CD4-positive, alpha-beta T cell treated with Interleukin-4 for 1 hour (primary cell): ENCODE measurements around the gene PRKAB1.
"Not testable (repeated sequence)": the region's sequence is repeated elsewhere in the genome, so short reads cannot be mapped to it uniquely, and the experiment has no call there.

Experiments
- DNase-seq, 2 donors: peaks; one replicate each; pipeline ENCODE4 v3.0.0-alpha.2; 2020 to 2022

Gene PRKAB1

DNA sequence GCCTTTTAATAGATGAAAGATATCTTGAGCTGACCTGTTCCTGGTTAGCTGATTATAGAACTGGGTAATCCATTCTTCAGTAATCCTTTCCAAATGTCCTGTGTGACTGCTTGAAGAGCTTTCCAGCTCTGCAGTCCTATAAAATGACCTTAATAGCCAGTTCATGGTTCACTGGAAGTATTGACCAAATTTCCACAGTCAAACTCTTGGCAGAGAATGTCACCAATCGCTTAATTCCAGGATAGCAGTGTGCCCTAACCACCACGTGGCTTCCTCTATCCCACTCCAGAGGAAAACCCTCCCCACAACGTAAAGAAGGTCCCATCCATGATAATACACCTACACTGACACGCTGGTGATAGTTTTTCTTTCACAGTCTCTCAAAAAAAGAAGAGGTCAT lies 17.4 kb downstream of the PRKAB1 start:
- no peak for DNase-seq

DNA sequence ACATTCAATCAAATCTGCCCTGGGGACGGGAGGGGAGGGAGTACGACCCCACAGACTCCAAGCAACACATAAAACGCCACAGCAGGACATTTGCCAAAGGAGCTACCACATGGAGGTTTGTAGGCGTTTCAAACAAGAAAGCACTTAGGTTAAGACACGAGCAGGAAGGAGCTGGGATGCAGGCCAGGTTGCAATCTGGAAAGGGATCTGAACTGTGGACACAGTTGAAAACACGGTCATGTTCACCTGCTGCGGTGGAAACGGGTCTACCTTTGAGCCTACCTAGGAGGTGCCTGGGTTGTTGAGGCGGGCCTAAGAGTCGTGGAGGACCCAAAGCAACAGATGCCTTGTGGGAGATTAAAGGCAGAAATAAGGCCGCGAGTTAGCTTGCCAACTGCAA lies 18.4 kb downstream of the PRKAB1 start:
- no peak for DNase-seq

DNA sequence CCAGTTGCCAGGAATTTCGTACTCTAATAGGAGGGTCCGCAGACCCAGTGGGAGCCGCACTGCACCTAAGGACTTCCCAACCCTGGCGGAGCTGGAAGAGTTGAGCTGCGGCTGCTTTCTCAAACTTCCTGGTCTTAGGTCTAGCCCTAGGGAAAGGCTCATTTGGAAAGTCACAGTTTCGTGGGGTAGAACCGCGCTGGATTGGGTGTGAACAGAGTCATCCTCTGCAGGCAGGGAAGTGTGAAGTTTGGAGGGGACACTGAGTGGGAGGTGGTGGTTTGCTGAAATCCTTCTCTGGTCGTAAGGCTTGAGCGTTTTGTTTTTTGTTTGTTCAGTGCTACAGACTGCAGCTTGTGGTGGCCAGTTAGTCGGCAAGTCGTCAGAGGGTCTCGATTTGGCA lies 18.8 kb downstream of the PRKAB1 start:
- DNase-seq: no peak

DNA sequence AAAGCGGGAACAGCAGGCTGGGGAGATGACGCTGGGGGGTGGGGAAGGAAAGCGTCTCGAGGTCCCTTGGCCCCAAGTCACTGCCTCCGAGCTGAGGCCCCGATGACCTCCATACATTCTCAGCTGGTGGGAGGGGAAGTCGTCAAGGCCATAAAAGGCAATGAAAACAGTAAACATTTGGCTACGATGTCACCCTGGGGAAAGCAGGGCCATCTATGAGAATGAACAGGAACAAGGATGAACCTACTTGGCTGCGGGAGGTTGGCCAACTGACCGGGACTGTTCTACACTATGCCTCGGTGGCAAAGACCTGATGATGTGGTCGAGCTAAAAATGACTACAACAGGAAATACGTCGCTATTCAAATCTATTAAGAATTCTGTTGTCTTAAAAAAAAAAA lies 19.5 kb downstream of the PRKAB1 start:
- no peak for DNase-seq

DNA sequence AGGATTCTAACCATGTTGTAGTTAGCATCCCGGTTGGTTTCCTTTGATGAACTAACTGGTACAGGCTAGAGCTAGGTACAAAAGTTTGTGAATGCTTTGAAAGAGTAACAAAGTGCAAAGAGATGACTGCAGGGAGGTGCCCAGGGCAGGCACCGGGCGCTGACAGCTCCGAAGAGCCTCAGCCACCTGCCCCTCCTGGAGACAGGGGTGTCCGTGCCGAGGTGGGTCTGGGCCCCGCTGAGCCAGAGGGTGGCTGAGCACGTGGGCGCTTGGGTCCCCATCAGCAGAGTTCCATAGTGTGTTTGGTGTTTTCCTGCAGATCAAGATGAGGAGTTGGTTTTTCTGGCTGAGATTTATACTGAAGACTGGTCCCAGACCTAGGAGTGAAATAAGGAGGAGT lies 19.9 kb downstream of the PRKAB1 start:
- no peak for DNase-seq

DNA sequence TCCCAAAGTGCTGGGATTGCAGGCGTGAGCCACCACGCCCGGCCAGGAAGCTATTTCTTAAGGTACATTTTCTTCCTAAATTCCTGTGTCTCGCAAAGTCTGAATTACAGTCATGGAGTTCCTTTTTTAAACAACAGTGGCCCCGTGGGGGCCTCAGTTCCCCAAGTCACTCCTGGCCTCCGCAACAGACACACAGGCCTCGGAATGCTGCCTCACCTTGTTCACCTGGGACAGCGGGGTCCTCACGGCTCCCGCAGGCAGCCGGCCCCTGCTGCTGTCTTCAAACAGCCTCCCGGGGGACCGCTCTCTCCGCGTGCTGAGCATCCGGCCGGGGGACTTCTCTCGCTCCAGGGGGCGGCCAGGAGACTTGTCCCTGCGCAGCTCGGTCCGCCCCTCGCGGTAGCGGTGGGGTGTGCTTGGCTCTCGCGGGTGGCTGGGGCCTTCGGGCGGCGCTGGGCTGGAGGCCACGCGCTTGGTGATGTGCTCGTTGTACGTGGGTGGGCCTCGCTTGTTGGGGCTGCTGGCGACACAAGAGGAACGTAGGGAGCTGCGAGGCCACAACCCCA lies 22.1 kb downstream of the PRKAB1 start:
- DNase-seq: no peak

DNA sequence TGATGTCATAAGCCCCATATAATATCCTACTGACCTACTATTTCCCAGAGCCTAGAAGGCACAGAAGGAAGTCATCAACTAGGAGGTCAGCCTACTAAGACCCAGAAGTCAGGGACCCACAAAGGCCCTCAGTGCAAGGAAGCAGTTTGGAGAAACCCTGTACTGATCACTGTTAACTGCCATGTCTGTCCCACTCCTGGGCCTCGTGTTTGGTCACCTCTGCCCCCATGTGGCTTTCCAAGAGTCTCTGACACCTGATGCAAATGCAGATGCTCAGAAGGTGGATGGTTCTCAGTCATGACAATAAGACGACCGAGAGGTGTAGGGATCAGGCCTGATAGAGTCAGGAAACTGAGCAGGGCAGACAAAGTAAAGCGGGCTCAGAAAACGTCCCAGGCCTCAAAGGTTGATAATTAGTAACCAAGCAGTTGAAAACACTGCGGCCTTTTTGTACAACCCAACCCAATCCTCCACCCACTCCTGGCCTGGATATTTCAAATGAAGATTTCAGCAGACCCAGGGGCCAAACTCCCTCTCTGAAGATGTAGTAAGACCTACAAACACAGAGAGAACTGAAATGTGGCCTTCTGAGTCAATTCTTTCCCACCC lies 23.4 kb downstream of the PRKAB1 start:
- DNase-seq: no peak

DNA sequence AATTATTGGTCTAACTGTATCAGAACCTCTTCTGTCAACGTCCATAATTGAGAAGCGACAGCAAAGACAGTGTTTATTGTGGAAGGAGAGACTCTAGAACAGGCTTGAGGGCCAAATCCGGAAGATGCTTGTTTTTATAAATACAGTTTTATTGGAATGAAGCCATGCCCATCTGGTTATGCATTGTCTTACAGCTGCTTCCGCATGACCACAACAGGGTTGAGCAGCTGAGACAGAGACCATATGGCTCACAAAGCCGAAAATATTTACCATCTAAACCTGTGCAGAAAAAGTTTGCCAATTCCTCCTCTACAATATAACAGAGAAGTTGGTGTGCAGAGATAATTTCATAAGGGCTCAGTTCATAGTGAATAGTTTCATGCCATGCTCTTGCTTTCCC lies 24.5 kb downstream of the PRKAB1 start:
- DNase-seq: no peak

DNA sequence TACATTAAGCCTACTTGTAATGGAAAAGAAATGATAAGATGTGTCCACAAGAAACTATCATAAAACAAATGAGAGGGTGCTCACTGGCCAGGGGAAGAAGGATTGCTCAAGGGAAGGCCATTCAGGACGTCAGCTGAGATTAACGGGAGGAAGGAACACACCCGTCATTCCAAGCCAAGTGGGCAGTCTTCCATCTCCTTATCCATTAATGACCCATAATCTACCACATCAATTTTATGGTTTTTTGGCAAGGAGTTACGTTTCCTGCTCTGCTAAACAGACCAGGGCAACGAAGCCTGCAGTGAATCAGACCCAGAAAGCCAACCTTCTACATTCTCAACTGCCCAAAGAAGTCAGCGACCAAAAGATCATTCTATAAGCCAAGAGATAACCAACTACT lies 25.1 kb downstream of the PRKAB1 start:
- no peak for DNase-seq

DNA sequence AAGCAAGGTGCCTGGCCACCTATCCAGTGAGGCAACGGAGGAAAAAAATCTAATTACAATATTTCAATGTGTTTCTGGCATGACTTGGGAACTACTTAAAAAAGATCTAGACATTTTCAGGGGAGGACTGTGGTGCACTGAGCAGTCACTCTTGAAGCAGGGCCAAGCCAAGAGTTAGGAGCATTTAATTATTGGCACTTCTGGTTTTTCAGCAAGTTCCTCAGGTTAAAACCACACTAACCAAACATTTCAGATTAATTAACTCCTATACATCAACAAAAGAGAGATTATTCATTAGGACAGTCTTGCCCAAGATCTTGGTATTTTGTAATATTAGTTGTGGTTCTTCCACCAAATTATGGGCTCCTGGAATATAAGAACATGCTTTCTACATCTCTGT lies 25.6 kb downstream of the PRKAB1 start:
- no peak for DNase-seq

DNA sequence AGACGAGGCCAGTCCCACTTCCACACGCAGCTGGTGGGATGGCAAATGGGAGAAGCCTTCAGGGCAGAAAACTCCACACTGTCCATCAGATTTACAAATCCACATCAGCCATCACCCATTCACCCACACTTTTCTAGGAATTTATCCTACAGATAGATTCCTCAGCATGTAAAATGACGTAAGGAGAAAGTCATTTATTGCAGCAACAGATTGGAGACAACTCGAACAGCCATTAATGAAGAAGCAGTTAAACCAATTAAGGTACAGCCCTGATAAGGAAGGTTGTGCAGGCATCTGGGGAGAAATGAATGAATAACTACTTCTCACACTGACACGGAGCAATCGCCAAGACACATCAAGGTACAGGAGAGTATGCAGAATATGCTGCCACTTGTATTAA lies 26.2 kb downstream of the PRKAB1 start:
- no peak for DNase-seq

DNA sequence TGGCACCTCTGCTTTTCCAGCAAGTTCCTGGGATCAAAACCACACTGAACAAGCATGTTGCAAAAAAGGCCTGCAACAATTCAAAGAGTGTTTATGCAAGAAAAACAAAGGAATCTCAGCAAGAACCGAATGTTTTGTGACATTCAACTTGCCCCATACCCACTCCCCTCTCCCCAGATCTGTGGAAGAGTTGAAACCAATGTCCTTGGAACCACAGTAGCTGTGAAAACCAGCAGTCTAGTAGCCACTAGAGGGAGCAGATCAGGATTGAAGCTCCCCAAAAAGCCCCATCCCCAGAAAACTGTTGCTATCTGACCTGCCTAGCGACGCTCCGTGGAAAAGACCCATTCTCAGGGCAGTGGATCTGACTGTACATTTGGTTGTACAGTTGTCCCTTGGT lies 27.1 kb downstream of the PRKAB1 start:
- no peak for DNase-seq

DNA sequence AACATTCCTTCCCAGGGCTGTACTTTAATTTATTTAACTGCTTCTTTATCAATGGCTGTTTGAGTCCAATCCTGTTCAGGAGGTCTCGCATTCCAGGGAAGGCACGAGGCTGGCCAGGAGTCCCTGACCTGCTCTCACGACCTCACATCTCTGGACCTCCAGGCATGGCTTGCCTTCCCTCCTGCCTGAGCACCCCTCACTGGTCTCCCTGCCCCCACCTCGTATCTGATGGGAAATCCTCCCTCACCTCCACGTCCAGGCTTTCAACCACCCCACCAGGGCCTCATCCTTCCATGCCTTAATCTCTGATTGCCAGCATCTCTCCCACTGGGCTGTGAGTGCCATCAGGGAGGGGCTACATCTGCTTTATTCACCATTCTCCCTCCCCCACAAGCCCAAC lies 29.0 kb downstream of the PRKAB1 start:
- DNase-seq: no peak

DNA sequence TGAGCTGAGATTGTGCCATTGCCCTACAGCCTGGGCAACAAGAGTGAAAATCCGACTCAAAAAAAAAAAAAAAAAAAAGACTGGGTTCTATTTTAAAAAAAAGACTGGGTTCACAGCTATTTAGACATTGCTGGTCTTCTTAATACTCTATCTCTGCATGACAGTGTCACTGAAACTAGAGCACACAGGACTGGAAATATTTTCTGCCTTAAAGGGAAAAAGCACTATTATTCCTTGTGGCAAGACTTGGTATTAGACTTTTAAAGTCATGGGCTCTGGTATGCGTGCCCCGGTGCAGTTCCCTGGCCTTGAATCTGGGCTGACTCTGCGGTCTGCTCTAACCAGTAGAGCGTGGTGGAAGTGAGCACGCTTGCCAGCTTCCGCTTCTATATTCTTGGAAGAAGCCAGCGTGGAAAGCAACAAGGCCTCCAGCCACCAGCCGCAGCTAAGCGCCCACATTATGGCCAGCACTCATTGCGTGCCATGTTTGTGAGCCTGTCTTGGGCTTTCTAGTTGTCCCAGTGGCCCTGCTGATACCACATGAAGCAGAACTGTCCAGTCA lies 31.3 kb downstream of the PRKAB1 start:
- no peak for DNase-seq

DNA sequence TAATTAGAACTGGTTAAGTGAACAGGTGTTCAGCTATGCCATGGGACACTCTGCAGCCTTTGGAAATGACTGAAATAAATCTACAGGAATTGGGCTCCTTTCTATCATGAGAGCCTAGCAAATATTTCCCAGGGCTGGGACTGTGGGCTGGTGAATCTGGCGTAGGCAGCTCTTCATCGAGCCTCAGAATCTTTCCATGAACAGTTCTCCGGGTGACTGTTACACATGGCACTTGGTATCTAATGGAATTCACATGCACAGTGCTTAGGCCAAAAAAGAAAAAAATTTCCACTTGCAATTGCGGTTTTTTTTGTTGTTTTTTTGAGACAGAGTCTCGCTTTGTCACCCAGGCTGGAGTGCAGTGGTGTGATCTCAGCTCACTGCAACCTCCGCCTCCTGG lies 32.1 kb downstream of the PRKAB1 start:
- no peak for DNase-seq

DNA sequence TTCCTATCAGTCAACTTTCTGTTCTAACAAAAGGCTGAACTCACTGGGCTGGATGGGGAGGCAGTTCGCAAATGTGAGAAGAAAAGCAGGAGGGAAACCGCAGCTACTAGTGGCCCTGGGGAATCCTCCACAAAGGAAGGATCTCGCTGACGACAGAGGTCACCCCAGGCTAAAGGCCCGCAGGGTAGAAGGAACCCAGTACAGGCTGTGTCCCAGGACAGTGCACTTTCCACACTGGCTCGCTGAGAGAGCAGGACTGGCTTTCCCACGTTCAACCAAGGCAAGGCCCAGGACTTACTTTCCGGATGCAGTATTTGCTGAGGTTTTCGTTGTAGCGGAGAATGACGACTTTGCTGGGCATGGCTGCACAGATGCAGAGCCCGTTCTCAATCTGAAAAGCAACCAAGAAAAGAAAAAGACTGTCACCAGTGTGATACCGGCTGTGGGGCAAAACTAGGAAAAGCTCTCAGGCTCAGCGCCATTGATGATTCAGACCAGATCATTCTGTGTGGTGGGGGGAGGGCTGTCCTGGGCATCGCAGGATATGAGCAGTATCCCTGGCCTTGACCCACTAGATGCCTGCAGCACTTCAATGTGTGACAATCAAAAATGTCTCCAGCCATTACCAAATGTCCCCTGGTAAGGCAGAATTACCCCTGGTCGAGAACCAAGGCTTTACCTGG lies 36.3 kb downstream of the PRKAB1 start:
- no peak for DNase-seq

DNA sequence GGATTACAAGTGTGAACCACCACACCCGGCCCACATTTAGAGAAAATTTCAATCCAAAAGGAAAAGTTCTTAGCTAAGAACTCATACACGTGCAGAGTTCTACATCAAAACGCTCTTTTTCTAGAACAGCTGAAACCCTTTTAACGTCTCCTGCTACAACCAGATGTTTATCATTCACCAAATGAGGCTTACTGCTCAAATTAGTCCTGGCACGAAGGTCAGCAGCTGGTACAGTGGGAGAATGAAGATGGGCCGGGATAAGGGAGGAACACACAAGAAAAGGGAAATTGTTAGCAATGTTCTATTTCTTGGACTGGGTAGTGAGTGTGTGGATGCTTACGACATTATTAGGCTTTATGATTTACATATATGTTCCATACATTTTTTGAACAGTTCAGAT lies 37.2 kb downstream of the PRKAB1 start:
- DNase-seq: no peak

DNA sequence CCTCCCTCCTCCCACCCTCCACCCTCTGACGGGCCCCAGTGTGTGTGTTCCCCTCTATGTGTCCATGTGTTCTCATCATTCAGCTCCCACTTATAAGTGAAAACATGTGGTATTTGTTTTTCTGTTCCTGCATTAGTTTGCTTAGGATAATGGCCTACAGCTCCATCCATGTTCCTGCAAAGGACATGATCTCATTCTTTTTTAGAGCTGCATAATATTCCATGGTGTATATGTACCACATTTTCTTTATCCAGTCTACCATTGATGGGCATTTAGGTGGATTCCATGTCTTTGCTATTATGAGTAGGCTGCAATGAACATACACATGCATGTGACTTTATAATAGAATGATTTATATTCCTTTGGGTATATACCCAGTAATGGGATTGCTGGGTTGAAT lies 38.5 kb downstream of the PRKAB1 start:
- DNase-seq: not testable (repeated sequence)

DNA sequence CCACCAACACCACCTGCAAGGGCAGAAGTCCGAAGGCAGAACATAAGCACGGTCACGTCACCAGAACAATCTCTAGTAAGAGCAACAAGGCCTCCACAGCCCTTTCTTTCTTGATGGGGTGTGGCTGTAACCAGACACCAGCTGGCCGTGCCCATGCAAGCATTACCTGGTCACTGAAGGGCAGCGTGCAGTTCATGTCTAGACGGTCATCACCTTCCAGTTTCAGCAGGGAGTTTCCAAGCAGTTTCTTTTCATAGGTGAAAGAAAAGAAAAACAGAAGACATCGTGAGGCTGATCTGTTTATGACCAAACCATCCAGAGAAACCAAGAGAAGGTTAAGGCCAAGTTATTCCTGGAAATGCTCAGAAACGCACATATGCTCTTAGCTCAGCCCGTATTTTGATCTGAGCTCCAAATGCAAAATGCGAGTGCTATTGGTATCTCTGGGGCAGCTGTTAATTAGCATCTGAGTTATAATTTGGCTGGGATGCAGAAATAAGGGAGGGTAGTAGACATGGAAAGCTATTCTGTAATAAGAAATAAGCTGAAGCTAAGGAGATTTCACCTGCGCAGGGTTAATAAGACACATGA lies 42.5 kb downstream of the PRKAB1 start:
- no peak for DNase-seq

DNA sequence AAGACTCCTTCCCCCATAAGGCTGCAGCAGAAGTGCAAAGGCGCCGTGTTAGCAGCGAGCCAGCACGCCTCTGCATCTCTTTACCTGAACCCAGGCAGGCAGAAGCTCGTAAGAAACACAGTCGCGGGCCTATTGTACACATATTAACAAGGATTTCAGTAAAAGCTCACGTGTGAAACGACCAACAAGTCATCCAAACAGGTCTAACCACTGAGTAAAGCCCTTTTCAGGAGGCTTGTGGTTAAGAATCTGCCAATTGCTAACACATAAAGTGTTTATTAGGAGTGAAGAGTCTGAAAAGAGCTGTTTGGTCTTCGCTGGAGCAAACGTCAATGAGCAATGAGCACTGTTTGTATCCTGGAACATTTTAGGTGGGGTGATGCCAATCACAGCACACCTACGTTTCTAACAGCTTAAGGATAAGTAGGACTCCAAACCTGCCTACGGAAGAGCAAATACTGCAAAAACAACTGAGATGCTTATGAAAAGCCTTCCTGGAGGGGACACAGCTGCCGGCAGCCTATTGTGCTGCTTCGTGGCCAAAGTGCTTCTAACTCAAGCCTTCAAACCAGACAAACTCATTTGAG lies 43.1 kb downstream of the PRKAB1 start:
- DNase-seq: no peak

DNA sequence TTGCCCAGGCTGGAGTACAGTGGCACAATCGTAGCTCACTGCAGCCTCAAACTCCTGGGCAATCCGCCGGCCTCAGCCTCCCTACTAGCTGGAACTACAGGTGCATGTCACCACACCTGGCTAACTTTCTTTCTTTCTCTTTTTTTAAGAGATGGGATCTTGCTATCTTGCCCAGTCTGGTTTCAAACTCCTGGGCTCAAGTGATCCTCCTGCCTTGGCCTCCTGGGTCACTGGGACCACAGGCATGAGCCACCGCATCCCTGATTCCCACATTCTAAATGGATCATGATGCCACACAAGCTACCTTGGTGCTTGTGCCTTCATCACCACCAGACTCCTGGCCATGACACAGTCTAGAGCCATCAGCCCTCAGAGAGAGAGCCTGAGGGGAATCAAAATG lies 43.8 kb downstream of the PRKAB1 start:
- DNase-seq: no peak

DNA sequence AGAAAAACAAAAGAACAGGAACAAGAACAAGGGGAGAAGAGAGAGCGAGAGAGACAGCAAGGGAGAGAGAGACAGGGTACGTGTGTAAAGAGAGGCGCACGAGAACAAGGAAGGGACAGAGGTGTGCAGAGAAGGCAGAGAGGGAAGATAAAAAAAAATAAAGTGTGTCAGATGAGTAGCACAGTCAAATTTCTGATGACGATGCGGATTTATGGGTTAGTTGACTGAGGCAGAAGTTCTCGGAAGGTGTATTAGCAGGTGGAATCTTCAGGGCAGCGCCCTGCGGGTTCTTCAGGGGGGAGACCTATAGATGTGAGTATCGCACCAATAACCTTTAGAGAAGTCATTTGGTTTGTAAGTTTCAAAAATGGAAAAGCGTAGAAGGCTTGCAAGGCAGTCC lies 44.8 kb downstream of the PRKAB1 start:
- DNase-seq: no peak

DNA sequence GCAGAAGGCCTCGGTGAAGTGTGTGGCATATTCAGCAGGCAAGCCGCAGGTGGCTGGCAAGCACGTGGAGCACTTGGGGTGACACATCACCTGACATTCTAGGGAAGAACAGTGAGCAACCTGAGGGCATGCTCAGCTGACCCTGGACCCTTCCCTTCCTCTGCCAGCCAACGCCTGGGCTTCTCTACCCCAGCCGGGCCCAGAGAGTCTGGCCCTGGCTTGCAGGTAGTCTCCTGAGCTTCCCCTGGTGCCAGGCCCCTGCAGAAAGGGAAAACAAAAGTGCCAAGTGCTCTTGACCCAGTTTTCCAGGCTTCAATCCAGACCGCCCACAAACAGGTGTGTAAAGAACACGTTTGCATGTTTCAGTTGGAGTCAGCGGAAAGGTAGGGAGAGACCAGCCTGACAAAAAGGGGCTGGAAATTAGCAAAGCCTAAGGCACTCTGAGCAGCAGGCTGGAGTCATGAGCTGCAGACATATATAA lies 45.7 kb downstream of the PRKAB1 start:
- DNase-seq: no peak
